ENCODE data around the gene TSKS.

Gene TSKS

DNA sequence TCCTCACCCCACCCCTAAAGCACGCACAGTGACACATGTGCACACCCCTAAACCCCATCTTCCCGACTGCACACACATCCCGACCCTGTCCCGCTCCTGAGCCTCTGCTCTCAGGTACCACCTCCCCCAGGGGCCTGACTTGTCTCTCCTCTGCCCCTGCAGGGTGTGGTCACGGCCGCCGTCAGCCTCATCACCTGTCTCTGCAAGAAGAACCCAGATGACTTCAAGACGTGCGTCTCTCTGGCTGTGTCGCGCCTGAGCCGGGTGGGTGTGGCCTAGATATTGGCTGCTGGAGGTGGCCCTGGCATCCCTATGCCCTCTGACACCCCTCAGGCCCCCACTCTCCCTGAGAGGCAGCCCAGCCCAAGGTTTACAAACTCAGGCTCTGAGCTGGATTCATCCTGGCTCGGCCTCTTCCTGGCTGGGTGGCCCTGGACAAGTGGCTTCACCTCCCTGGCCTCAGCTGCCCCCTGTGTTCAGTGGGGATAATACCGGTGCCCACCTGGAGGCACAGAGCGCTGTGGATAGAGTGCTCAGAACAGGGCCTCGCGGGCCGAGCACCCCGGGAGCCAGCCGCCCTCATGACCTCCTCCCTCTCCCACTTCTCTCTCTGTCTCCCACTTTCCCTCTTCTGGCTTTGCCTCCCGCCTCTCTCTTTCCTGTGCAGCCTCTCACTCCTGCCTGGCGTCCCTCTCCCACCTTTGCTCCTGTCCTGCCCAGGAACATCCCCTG, 29.9 kb upstream of the TSKS start:
- DNase-seq, result no peak

GRCh38 chr19:49791776-49792445, 28.8 kb upstream of the TSKS start:
- no peak for DNase-seq

DNA sequence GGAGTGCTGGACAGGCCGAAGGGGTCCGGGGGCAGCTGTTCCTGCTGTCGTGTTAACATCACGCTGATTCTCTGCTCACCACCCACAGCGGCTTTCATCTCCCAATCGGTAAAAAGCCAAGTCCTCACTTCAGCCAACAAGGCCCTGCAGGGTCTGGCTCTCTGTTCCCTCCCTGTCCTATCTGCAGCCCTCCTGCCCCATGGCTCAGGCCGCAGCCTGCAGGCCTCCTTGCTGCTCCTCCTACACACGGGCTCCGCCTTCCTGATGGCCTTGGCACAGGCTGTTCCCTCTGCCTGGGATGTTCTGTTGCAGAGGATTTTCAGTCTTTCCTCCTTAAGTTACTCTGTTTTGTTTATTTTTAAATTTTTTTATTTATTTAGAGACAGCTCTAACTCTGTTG, 27.8 kb upstream of the TSKS start:
- no peak for DNase-seq

GRCh38 chr19:49788857-49789256, 25.8 kb upstream of the TSKS start:
- DNase-seq, result no peak

DNA sequence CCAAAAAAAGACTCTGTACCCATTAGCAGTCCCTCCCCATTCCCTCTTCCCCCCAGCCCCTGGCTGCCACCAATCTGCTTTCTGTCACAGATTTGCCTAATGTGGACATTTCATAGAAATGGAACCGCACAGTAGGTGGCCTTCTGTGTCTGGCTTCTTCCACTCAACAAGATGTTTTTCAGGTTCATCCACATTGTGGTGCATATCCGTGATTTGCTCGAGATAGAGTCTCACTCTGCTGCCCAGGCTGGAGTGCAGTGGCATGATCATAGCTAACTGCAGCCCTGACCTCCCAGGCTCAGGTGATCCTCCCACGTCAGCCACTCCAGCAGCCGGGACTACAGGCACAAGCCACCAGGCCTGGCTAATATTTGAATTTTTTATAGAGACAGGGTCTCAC, 24.6 kb upstream of the TSKS start:
- no peak for DNase-seq

GRCh38 chr19:49786376-49786820, 23.3 kb upstream of the TSKS start:
- DNase-seq, result no peak

- no peak for DNase-seq
Observed at GRCh38 chr19:49782515-49782914, 19.4 kb upstream of the TSKS start.

GRCh38 chr19:49781394-49781793, 18.3 kb upstream of the TSKS start:
- no peak for DNase-seq

- DNase-seq, result no peak
Observed at GRCh38 chr19:49780861-49781260, 17.8 kb upstream of the TSKS start.

DNA sequence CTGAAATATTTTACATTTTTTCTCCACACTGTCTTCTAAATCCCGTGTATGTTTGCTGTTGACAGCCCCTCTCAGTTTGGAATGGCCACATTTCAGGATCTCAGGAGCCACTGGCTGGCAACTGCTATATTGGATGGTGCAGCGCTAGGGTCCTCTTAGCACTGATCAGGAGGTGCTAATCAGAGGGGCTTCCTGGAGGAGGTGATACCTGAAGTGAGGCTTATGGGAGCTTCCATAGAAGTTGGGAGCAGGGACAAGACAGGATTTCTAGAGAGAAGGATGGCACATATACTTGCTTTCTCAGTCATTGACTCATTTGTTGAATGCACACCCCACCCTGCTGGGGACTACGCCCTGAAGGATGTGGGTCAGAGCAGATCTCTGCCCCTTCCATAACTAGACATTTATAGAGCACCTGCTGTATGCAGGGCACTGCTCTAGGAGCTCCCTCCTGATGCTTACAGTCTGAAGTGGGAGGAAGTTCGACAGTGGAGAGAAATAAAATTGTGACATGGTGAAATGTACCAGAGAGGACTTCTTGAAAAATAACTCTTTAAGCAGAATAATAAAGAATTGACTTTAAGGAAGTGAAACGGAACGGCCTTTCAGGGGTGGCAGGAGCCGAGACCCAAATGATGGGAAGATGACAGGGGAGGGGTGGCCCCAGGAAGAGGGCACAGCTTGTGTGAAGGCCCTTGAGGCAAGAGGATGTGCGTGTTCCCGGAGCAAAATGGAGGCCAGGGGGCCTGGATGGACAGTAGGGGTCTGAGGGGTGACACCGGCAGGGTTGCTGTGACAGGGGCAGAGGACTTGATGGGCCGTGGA, 16.8 kb upstream of the TSKS start:
- DNase-seq, result no peak

DNA sequence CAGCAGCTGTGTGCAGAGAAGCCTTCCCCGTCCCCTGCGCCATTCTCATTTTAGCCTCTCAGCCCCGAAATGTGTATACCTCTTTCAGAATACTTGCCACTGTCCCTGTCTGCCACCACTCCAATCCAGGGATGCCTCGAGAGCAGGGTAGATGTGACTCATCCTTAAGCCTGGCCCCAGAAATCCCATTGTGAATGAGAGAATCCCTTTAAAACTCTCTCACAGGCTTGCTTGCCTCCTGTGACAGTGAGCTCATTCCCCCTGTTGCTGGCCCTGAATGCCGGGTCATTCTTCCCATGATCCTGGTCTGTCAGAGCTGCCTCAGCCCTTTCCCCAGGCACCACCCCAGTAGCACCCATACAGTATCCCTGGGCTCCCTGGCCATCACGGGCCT, 13.3 kb upstream of the TSKS start:
- no peak for DNase-seq

DNA sequence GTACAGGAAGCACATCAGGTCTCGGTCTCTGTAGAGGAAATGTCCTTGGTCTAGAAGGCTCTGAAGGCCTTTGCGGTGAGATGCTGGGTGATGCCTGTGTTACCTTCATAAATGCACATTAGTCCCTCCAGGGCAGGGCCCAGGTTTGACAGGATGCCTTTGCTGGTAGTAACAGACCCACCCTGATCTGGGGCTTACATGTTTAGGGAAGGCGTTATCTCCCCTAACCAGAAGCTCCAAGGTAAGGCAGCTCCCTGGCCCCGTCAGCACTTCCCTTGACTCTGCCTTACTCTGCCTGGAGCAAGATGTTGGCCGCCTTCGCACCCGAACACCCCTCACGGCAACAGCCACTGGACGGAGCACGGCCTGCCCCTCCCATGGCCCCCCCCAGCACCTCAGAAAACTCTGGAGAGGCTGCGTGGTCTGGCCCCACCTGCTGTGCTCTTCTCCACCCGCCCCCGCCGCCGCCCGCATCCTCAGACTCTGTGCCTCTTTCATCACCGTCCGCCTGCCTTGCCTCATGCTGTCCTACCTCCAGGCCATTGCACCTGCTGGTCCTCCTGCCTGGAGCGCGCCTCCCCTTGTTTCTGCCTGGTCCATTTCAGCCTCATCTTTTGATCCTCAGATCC, 12.8 kb upstream of the TSKS start:
- DNase-seq, result no peak

DNA sequence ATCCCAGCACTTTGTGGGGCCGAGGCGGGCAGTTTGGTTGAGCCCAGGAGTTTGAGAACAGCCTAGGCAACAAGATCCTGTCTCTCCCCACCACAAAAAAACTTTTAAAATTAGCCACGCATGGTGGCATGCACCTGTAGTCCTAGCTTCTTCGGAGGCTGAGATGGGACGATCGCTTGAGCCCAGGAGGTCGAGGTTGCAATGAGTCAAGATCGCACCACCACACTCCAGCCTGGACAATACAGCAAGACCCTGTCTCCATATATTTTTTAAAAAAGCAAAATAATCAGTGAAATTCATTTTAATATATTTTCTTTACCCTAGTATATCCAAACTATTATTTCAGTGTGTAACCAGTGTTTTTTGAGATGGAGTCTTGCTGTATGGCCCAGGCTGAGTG, 11.9 kb upstream of the TSKS start:
- no peak for DNase-seq

DNA sequence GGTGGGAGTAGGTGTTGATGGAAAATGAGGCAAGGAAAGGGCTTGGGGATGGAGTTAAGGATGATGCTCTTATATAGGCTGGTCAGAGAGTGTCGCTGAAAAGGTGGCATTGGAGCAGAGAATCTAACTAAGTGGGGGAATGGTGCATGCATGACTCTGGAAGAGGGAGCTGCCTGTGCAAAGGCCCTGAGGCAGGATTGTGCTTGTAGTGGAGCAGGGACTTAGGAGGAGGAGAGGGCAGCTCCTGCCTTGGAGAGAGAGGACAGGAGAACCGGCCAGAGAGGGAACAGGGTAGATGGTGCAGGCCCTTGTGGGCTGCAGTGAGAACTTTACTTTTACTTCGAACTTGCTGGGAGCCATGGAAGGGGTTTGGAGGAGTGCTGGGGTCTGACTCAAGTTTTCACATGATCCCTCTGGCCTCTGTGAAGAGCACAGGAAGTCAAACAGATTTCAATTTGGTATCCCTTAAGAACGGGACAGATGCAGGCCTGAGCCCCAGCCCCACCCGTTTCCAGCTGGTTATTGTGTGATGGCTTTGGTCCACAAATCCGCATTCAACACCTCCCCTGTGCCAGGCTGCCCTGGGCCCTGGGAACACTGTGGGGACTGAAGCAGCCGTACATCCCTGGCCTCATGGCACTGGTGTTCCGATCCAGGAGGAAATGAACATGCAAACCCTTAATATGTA, 10.7 kb upstream of the TSKS start:
- DNase-seq, result no peak

GRCh38 chr19:49772850-49773432, 9.8 kb upstream of the TSKS start:
- no peak for DNase-seq

DNA sequence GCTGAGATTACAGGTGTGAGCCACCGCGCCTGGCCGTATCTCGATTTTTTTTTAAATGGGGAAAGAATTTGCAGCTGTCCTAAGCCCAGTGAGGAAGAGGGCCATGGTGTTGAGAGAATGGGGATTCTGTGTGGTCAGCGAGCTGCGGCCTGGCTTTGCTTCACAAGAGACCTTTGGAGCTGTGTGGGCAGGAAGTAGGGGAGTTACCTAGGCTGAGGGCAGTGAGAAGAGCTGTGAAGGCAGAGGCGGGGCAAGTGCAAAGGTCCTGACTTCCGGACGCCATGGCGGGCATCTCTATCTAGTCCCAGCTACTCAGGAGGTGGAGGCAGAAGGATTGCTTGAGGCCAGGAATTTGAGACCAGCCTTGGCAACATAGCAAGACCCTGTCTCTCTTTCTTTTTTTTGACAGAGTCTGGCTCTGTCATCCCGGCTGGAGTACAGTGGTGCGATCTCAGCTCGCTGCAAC, 8.6 kb upstream of the TSKS start:
- no peak for DNase-seq

DNA sequence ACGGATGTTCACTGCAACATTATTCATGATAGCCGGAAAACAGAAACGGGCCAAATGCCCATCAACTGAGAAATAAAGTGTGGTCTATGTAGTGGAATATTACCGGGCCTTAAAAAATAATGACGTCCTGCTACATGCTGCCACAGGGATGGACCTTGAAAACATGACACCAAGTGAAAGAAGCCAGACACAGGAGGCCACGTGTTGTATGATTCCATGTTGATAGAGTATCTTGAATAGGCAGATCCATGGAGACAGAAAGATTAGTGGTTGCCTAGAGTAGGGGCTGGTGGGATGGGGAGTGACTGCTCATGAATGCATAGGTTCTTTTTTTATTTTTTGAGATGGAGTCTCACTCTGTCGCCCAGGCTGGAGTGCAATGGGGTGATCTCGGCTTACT, 7.4 kb upstream of the TSKS start:
- DNase-seq, result no peak

- no peak for DNase-seq
Observed at GRCh38 chr19:49767967-49768581, 5.0 kb upstream of the TSKS start.

DNA sequence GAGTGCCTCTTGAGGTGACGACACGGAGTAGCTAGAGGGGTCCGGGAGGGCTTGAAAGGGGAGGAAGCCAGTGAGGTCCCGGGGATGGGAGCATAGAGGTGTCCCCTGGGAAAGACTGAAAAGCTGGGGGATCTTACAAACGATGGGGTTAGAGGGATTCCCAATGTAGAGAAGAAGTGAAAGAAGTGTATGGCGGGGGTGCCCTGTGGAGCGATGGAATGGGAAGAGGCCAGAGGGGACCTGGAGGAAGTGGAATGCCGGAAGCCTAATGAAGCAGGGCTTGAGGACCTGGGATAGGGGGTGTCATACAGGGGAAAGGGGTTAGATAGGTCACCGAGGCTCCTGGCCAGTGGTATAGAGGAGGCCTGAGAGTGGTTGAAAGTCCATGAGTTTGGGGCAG, 4.3 kb upstream of the TSKS start:
- no peak for DNase-seq

DNA sequence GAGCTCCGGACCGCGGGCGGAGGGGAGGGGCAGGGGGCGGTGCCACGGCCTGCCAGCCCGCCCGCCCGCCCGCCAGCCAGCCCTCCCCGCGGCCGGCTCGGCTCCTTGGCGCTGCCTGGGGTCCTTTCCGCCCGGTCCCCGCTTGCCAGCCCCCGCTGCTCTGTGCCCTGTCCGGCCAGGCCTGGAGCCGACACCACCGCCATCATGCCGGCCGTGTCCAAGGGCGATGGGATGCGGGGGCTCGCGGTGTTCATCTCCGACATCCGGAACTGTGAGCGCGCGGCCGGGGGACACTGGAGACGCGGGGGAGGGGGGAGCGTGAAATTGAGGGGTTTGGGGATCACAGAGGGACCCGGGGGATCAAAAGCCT, 3.8 kb upstream of the TSKS start, which contains the start of gene AP2A1:
Gene AP2A1 (plus strand): TSS at position 72 of the 370 bp plus-strand sequence. CDS start 133 bp downstream, at position 205.
- DNase-seq, result no peak

All from SW 1271 (cell line).